ENCODE data around the gene ADAM15.
A peak's percentile ranks its signal among the peaks of the same experiment; 100 is the strongest.

ADAM15 gene

DNA sequence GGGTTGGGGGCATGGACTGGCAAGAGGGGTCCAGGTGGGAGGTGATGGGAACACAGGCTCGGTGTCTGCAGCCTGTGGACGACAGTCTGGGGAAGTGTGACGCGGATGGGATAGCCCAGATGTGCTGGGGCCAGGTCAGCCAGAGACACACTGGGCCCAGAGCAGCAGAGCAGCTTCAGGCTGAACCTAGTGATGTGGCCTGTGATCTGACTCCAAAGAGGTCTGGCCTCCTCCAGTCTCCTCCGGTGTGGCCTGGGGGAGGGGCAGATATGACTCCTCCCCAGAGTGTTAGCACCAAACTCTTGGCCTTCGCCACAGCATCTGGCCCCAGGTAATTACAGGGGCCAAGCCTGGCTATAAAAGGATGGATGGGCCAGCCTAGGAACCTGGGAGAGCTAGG lies 41.0 kb downstream of the ADAM15 start:
- no peak for DNase-seq

DNA sequence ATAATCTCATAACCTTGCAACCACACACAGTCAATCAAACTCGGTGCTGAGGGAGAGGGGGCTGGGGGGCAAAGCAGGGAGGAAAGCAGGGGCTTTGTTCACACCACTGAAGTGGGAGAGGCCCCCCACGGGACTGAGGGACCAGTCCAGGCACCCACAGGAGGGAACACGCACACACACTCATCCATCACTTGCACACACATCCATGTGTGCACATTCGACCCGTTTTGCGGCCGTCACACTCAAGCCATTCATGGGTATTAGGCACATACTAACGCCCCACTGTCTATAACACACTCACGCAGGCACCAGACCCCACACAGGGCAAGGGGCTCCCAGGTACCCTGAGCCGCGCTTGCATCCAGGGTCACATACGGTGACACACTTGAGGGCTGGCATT lies 41.5 kb downstream of the ADAM15 start:
- no peak for DNase-seq

DNA sequence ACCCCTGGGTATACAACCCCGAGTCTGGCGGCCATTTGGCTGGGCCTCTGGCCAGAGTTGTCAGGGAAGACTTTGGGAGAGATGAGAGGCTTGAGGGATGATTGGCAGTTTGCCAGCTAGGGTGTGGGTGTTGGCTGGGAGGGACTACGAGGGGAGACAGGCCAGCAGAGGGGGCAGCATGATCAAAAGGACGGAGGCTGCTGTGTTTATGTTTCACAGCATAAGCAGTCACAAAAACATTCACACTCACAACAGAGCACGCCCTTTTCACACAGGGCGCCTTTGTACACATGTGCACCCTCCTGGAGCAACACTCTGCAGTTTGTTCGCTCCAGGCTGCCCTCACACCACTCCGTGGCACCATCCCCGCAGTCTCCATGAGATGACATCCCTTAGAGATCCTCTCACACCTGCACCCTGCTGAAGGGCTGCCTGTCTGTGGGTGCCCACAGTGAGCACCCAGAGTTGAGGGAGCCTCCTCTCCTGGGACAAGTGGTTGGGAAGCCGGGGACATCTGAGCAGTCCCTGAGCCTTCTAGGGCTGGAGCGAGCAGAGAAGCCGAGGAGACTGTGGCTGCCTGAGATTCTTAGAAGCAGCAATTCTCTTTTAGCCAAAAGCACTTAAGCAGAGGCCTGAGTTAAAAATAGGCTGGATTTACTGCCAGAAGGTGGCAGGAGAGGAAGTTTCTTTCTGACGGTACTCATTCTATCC lies 43.0 kb downstream of the ADAM15 start:
- DNase-seq, result peak; percentile 81

DNA sequence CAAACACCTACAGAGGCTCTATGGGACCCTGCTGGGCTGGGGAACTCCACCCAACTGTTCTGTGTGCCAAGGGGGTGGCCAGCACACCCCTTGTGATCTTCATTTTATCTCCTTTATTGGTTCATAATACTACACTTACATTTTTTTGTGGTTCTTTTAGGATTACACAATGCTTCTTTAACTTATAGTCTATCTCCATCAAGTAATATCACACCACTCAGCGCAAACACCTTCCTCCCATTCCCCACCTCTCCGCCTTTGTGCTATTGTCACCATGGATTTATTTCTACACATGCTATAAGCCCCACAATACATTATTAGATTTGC lies 43.5 kb downstream of the ADAM15 start:
- no peak for DNase-seq

DNA sequence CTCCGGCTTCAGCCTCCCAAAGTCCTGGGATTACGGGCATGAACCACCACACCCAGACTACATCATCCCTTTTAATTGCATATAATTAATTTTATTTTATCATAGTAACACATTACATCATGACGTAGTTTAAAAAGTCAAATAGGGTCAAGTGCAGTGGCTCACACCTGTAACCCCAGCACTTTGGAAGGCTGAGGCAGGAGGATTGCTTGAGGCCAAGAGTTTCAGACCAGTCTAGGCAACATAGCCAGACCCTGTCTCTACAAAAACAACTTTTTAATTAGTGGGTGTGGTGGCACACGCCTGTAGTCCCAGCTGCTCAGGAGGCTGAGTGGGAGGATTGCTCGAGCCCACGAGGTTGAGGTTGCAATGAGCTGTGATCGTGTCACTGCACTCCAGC lies 48.2 kb downstream of the ADAM15 start:
- no peak for DNase-seq

DNA sequence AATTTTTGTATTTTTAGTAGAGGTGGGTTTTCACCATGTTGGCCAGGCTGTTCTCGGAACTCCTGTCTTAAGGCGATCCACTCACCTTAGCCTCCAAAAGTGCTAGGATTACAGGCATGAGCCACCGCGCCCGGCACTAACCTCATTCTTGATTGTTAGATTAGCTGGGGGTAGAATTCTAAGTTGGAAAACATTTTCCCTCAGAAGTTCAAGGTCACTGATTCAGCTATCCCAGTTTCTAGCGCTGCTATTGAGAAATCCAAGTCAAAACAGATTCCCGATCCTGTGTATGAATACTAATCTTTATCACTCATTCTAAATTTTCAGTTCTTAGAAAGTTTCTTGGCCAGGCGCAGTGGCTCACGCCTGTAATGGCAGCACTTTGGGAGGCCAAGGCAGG lies 52.2 kb downstream of the ADAM15 start:
- DNase-seq, result no peak

DNA sequence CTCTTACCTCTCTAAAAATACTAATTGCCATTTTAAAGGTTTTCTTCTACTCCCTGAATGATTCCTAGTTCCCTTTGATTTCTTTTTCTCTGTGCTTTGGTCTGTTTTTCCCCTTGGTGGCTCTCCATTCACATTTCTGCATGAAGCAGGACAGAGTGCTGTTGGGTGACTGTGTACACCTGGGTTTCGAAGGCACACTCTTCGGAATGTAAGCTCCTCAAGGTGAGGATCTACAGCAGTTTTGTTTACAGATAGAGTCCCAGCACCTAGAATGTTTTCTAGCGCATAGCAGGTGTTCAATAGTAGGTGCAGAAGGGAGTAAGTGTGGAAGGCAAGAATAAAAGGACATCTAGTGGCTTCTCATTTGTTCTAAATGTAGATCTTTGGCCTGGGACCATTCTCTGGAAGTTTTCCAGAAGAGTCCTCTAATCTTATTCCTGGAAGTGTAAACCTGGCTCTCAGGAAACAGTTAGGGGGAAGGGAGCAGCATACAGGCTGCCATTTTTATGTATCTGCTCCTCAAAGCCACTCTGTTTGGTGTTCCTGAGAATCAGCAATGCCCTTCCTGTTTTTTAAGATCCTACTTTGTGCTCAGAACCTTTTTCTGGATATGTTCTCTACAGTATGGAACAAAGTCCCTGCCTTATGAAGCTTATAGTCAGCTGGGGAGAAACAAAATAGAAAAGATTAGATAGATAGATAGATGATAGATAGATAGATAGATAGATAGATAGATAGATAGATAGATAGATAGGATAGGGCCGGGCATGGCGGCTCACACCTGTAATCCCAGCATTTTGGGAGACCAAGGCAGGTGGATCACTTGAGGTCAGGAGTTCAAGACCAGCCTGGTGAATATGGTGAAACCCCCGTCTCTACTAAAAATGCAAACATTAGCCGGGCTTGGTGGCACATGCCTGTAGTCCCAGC lies 53.8 kb downstream of the ADAM15 start:
- DNase-seq, result no peak

DNA sequence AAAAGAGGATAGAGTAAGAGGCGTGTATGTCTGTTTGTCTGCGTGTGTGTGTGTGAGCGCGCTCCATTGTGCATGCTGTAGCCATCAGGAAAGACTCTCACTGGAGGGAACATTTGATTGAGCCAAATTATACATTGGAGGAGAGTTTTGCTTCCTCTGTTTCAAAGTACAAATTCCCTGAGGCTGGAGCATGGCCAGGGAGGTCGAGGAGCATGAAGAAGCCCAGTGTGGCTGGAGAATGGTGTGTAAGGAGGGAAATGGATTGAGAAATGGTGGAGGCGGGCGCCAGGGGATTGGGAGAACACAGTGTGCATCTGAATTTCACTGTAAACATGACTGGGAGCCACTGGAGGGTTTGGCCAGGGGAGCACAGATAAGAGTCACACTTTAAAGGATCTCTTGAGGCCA lies 54.5 kb downstream of the ADAM15 start:
- DNase-seq, result no peak

DNA sequence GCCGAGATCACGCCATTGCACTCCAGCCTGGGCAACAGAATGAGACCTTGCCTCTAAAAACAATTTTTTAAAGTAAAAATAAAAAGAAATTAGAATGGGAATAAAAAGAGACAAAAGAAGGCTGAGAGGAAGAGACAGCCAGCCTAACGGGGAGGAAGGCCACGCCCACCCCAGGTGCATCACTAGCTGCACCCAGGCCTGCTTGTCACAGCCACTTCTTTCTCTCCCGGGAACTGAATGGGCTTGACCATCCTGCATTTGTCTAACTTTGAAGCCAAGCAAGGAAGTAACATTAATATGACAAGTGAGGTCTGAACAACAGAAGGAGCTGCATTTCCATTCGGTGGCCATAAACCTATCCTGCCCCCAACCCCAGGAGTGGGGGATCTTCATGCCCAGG lies 55.7 kb downstream of the ADAM15 start:
- DNase-seq, result no peak

DNA sequence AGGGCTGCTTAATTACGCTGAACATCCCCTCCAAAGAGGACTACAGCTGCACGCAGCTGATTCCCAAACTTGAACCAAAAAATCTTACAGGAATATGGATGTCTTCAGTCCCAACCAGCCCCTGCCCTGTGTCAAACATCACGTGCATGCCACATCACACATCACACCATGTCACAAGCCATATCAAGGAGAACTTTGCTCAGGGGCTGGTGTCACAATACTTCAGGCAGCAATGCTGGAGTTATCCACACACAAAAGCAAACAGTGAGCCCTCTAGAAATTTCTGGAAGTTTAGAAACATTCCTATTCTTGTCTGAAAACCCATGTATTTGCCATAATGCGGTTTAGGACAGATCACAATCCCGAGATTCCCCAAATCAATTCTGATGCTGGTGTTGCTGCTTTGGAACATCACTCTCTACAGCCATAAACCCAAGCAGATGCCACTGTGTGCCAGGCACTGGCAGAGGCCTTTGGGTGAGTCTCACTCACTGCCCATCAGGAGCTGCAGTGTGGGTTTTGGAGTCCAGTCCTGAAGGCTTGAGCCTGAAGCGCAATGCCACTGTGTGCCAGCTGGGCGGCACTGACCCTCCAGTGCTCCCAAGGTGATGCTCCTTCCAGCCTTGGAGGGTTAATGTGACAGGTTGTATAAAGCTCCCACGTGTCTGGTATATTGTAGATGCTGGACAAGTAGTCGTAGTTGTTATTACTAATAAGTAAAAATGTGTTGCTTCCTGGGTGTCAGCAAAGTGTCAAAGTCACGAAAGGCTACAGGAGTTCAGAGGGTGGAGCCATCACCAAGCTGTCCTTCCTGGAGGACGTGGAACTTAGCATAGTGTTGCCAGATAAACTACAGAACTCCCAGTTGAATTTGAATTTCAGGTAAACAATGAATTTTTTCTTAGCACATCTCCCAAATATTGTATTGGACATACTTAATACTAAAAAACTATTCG lies 56.5 kb downstream of the ADAM15 start:
- DNase-seq, result no peak

DNA sequence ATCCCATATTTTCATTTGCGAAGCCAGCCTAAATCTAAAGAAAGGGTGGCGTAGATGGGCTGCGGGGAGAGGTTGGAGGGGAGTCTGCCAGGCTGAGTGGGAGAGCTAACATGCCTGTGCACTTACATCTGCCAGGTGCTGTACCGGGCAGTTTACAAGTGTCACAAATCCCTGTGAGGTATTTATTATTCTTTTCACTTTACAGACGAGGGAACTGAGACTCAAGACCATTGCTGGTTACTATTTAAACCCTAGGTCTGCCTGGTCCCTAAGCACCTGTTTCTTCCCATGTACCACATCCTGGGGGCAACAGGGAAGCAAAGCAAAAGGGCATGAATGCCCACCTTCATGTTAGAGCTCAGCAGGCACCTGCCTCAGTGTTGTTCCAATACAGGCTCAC lies 57.2 kb downstream of the ADAM15 start:
- no peak for DNase-seq

DNA sequence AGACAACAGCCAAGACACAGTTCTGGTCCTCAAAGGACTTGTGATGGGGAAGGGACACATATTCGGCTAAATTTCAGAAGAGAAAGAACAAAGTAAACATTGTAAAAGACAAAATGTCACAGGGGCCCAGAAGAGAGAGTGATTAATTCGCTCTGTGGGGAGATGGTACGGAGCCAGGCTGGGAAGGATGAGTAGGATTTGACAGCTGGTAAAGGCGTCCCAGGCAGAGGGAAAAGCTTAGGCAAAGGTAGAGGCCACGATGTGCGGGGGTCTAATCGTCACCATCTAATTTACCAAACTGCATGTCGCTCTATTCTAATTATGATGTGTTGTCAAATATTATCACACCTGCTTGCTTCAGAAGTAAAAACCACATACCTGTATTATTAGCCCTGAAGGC lies 59.3 kb downstream of the ADAM15 start:
- DNase-seq, result no peak

DNA sequence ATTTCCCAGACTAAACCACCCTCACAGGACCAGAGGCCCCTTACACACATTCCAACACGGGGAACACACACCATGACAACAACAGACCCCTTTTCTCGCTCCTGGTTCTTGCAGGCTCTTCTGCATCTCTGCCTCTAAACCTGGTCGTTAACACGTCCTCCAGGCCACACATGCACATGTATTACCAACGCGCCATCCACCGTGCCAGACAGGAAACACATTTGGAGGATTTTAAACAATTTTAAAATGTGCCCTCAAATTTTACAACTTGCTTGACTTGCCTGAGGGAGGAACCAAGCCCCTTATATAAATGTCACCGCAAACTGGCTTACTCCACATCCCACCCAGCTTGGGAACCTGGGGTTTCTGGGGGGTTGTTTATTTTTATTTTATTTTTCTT lies 59.7 kb downstream of the ADAM15 start:
- no peak for DNase-seq
